Endothelial cell of umbilical vein (primary cell): ENCODE measurements around the gene AKAP13. TPM values are rescaled to one million over a fixed set of nuclear protein-coding genes. Genes with fewer than 3 reads are reported as not detected.

Experiments
- BruUV-seq: library from RNA; stranded (reverse); fragments of 400-500 nt; replicated peaks from 2 replicates; lab custom pipeline; 2021; lab: Mats Ljungman, UMichigan
- CTCF ChIA-PET: fragments of 300-600, 350-600 bp; sonication (Branson Sonifier 250); formaldehyde crosslinking; loops from one replicate; lab custom pipeline; 2021; ENCODE audit warnings: antibody characterized with exemption, inconsistent platforms; lab: Charles Lee
- POLR2A ChIA-PET: fragments of 300-600, 350-600 bp; sonication (Branson Sonifier 250); formaldehyde crosslinking; loops from one replicate; lab custom pipeline; 2021; ENCODE audit warnings: antibody characterized with exemption, inconsistent platforms; lab: Charles Lee
- DNase-seq: peaks from one replicate; pipeline ENCODE4 v3.0.0-alpha.2; 2011; ENCODE audit warnings: low read depth, low spot score
- FAIRE-seq: peaks from 2 replicates; lab custom pipeline; 2011; peaks lifted over from hg19 to GRCh38; lab: Jason Lieb, UNC
- H2AFZ ChIP-seq: 2 replicates; pipeline ENCODE4 v1.6.0; 2012; ENCODE audit warnings: low read depth, low read length, control low read depth, inconsistent platforms
- H3K27ac ChIP-seq: 2 replicates; pipeline ENCODE4 v1.5.1; 2011; ENCODE audit warnings: low read depth, mild to moderate bottlenecking, control low read depth, low read length, moderate library complexity; ENCODE audit not compliant: insufficient read depth
- H3K27me3 ChIP-seq, 2 experiments: 2 replicates each; pipeline versions ENCODE4 v1.6.0 to v1.6.1; 2011; ENCODE audit warnings: low read length in 2 of 2, mixed read lengths in 1 of 2; ENCODE audit not compliant: control insufficient read depth in 2 of 2, insufficient read depth in 2 of 2
- H3K36me3 ChIP-seq, 2 experiments: 2 replicates in 1 of 2; 3 replicates in 1 of 2; pipeline ENCODE4 v1.5.1; 2011; ENCODE audit warnings: low read length in 2 of 2, mild to moderate bottlenecking in 1 of 2, moderate library complexity in 1 of 2; ENCODE audit not compliant: control insufficient read depth in 2 of 2, insufficient read depth in 2 of 2; ENCODE audit errors: extremely low read depth in 1 of 2
- H3K4me1 ChIP-seq: 3 replicates; pipeline ENCODE4 v1.5.1; 2011; ENCODE audit warnings: mild to moderate bottlenecking, low read length; ENCODE audit not compliant: control insufficient read depth, insufficient read depth; ENCODE audit errors: extremely low read depth
- H3K4me2 ChIP-seq: 2 replicates; pipeline ENCODE4 v1.6.1; 2011; ENCODE audit warnings: low read length, control low read depth, mixed read lengths; ENCODE audit not compliant: insufficient read depth
- H3K4me3 ChIP-seq, 3 experiments: fragments of 200-600 bp in 1 of 3; sonication (generic), shearing (Covaris generic) in 1 of 3; replicated peaks in 1 of 3; 2 replicates each; pipeline ENCODE4 v1.5.1; 2011 to 2016; ENCODE audit warnings: control low read depth in 3 of 3, low read length in 3 of 3, mild to moderate bottlenecking in 2 of 3, inconsistent platforms in 1 of 3, low read depth in 1 of 3, moderate library complexity in 1 of 3; ENCODE audit not compliant: insufficient read depth in 1 of 3
- H3K79me2 ChIP-seq: 2 replicates; pipeline ENCODE4 v1.6.0; 2012; ENCODE audit warnings: low read length, inconsistent platforms; ENCODE audit not compliant: control insufficient read depth, insufficient read depth
- H3K9ac ChIP-seq: replicated peaks from 2 replicates; pipeline ENCODE3; 2011; ENCODE audit warnings: low read length, control low read depth; ENCODE audit not compliant: insufficient read depth; ENCODE audit errors: extremely low read depth
- H3K9me1 ChIP-seq: replicated peaks from 3 replicates; pipeline ENCODE4 v1.6.0; 2011; ENCODE audit warnings: mild to moderate bottlenecking, low read length; ENCODE audit not compliant: control insufficient read depth, insufficient read depth; ENCODE audit errors: extremely low read depth
- H3K9me3 ChIP-seq: replicated peaks from 2 replicates; pipeline ENCODE4 v1.5.1; 2012; ENCODE audit warnings: low read length, inconsistent platforms; ENCODE audit not compliant: control insufficient read depth, insufficient read depth
- H4K20me1 ChIP-seq: replicated peaks from 2 replicates; pipeline ENCODE3; 2011; ENCODE audit warnings: mild to moderate bottlenecking, low read length; ENCODE audit not compliant: control insufficient read depth, insufficient read depth; ENCODE audit errors: extremely low read depth
- EZH2 ChIP-seq: IDR thresholded peaks from 2 replicates; pipeline ENCODE4 v1.6.1; 2012; ENCODE audit warnings: borderline replicate concordance, low read depth, mild to moderate bottlenecking, moderate library complexity, low read length, inconsistent platforms; ENCODE audit not compliant: severe bottlenecking
- FOS ChIP-seq: IDR thresholded peaks from 2 replicates; pipeline ENCODE4 v1.6.1; 2011; ENCODE audit warnings: mild to moderate bottlenecking, low read length, moderate library complexity, borderline replicate concordance; ENCODE audit not compliant: insufficient read depth
- GATA2 ChIP-seq: IDR thresholded peaks from 2 replicates; pipeline ENCODE4 v1.7.0; 2011; ENCODE audit warnings: low read depth, mild to moderate bottlenecking, moderate library complexity, mixed read lengths, low read length; ENCODE audit not compliant: insufficient read length, insufficient read depth
- JUN ChIP-seq: IDR thresholded peaks from 2 replicates; pipeline ENCODE4 v1.6.1; 2011; ENCODE audit warnings: borderline replicate concordance, low read depth; ENCODE audit not compliant: insufficient read length, insufficient read depth
- MYC ChIP-seq: IDR thresholded peaks from one replicate; pipeline ENCODE4 v1.6.1; 2011; ENCODE audit warnings: mild to moderate bottlenecking, low read depth, low read length
- POLR2A ChIP-seq: IDR thresholded peaks from 2 replicates; pipeline ENCODE4 v1.6.1; 2012; ENCODE audit warnings: low read depth, mild to moderate bottlenecking, control low read depth, low read length
- POLR2AphosphoS5 ChIP-seq: IDR thresholded peaks from 2 replicates; pipeline ENCODE4 v1.6.1; 2012; ENCODE audit warnings: low read depth, mild to moderate bottlenecking, control low read depth, low read length, moderate library complexity; ENCODE audit not compliant: insufficient read depth
- dilution Hi-C: fragments of 300-500 bp; cut with MboI; formaldehyde crosslinking; loops from one replicate; pipeline ENCODE4 v1.15.0; 2019; ENCODE audit warnings: low sequenced_read_pairs; ENCODE audit not compliant: extremely low pct_ligation_motif_present
- intact Hi-C: fragments of 100-400 bp; cut with micrococcal nuclease; formaldehyde crosslinking; loops from one replicate; pipeline ENCODE4 v1.10.0; 2022
- polyA plus RNA-seq, 4 experiments: library from polyadenylated mRNA; depleted of rRNA in 3 of 4; stranded (reverse) in 3 of 4; unstranded in 1 of 4; fragments of >200 nt; gene quantifications; 2 replicates each; pipeline versions ENCODE4 v1.2.1 to v1.2.3, GENCODE V29; 2011 to 2012; ENCODE audit warnings: missing spikeins in 1 of 4
- total RNA-seq: library from RNA; stranded (reverse); gene quantifications from 2 replicates; pipeline ENCODE4 v1.2.3, GENCODE V29; 2021
- TF ChIP-seq, protein P1 (sequence below), 2 donors: IDR thresholded peaks; 1 replicate in 1 of 2; 2 replicates in 1 of 2; pipeline ENCODE4 v1.5.1; 2011; ENCODE audit warnings: low read length in 2 of 2, mild to moderate bottlenecking in 2 of 2, moderate library complexity in 2 of 2, control low read depth in 1 of 2, inconsistent platforms in 1 of 2, low read depth in 1 of 2; ENCODE audit not compliant: insufficient read depth in 1 of 2; ENCODE audit errors: extremely low read depth in 1 of 2
- TF ChIP-seq, protein P2 (sequence below): IDR thresholded peaks from 2 replicates; pipeline ENCODE4 v1.6.1; 2011; ENCODE audit not compliant: insufficient read depth, insufficient read length

The AKAP13 gene
- total and polyA plus RNA-seq, 2 donors (not counting 3 experiments of a cell fraction or from before 2014, with no cell fraction given) = 22.8 to 87.8 TPM

DNA sequence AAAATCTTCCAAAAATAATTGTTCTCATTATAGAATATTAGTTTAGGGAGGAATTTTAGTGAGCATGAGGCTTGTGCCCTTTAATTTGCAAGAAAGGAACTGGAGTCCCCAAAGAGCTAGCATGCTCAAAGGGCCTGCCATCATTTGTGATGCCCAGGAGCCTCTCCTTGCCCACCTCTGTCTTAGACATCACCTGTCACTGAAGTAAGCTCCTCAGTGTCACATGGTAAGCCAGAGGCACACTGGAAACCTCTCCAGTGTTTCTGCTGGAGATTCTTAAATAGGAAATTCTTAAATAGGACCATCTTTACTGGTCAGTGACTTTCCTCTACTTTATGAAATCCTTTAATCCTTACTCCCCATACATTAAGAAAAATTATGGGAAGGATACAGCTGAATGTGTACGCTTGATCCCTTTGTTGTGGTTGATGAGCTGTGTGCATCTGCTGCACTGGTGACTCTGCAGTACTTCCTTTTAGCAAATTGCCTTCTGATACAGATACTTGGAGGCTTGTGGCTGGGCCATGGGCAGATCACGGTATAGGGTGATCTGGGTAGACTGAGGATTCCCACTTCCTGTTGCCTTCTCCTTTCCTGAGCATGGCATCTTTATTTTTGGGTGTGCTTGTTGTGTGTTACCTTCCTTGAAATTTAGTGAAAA lies 216.9 kb downstream of the AKAP13 start:
- no TSS peak for BruUV-seq
- no peak overlapping the region for H3K9ac ChIP-seq
- ChIA-PET CTCF (no interaction called here), POLR2A (no interaction called here)
- no peak overlapping the region for H3K4me3 ChIP-seq
- dilution Hi-C loops = no loop called here
- H3K27me3 ChIP-seq = no peaks in the 10 kb centered on the region
- no peak overlapping the region for H3K27ac ChIP-seq
- no peaks in the 10 kb centered on the region for H3K9me1 ChIP-seq
- no peak overlapping the region for H2AFZ ChIP-seq
- H3K9me3 ChIP-seq = no peaks in the 10 kb centered on the region
- no peaks in the 10 kb centered on the region for H3K36me3 ChIP-seq
- H3K4me2 ChIP-seq = no peak overlapping the region
- H3K4me1 ChIP-seq = peaks cover 17% of the 10 kb centered on the region
- no peaks in the 10 kb centered on the region for H4K20me1 ChIP-seq
- TF ChIP-seq, protein P1, sequence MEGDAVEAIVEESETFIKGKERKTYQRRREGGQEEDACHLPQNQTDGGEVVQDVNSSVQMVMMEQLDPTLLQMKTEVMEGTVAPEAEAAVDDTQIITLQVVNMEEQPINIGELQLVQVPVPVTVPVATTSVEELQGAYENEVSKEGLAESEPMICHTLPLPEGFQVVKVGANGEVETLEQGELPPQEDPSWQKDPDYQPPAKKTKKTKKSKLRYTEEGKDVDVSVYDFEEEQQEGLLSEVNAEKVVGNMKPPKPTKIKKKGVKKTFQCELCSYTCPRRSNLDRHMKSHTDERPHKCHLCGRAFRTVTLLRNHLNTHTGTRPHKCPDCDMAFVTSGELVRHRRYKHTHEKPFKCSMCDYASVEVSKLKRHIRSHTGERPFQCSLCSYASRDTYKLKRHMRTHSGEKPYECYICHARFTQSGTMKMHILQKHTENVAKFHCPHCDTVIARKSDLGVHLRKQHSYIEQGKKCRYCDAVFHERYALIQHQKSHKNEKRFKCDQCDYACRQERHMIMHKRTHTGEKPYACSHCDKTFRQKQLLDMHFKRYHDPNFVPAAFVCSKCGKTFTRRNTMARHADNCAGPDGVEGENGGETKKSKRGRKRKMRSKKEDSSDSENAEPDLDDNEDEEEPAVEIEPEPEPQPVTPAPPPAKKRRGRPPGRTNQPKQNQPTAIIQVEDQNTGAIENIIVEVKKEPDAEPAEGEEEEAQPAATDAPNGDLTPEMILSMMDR (IDR thresholded peaks at IDR 0.05; ENCODE audit: extremely low read depth in 1 of 2, insufficient read depth in 1 of 2, low read depth in 1 of 2, low read length in 2 of 2) = no peak
- TF ChIP-seq, protein P2, sequence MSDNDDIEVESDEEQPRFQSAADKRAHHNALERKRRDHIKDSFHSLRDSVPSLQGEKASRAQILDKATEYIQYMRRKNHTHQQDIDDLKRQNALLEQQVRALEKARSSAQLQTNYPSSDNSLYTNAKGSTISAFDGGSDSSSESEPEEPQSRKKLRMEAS = no peak
- TF ChIP-seq JUN = no peak
- intact Hi-C loops = no loop called here
- H3K79me2 ChIP-seq = peaks cover 5% of the 10 kb centered on the region
- DNase-seq (no peak), FAIRE-seq (no peak)

DNA sequence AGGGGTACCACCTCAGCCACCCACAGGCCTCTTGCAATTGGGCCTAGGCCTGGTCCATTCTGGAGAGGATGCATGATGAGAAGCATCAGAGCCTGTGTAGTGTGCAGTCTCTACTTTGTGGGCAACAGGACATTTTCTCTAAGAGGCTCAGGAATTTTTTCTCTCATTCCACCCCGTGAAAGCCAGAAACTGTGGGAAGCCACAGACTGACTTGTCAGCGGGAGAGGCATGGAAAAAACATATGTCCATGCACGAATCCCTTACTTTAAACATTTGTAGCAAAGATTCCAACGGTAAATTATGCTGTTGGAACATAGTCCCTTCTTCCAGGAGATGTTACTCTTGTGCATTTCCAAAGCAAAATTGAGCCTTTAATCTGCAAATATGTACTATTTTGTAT lies 217.8 kb downstream of the AKAP13 start:
- intact Hi-C loops = no loop called here
- POLR2A ChIA-PET = no interaction called here

More for the DNA sequence above, 217.8 kb downstream of the AKAP13 start:
- Histone ChIP-seq H3K9me3 (no peaks in the 10 kb centered on the region), H3K9me1 (no peaks in the 10 kb centered on the region), H3K27me3 (no peaks in the 10 kb centered on the region), H3K79me2 (peaks cover 3% of the 10 kb centered on the region), H4K20me1 (no peaks in the 10 kb centered on the region), H3K27ac (peak overlapping the region; percentile 60), H3K4me1 (peaks cover 15% of the 10 kb centered on the region), H2AFZ (no peak overlapping the region), H3K4me2 (no peak overlapping the region), H3K4me3 (no peak overlapping the region), H3K9ac (peak overlapping the region; percentile 11), H3K36me3 (peaks cover 0 to 3% of the 10 kb centered on the region in 2 experiments)
- TF ChIP-seq, protein P2 = no peak
- TF ChIP-seq FOS (no peak), MYC (no peak), POLR2AphosphoS5 (no peak), JUN (no peak), POLR2A (no peak), EZH2 (no peak), GATA2 (no peak)
- TF ChIP-seq, protein P1 (IDR thresholded peaks at IDR 0.05; ENCODE audit: extremely low read depth in 1 of 2, insufficient read depth in 1 of 2, low read depth in 1 of 2, low read length in 2 of 2) = no peak
- dilution Hi-C loops = no loop called here
- no peak for FAIRE-seq
- BruUV-seq = no TSS peak
- no peak for DNase-seq
- CTCF ChIA-PET = interaction anchor here (1.4 kb wide), 1 partner anchor 19 kb away, joined by 3 read pairs; no protein-coding TSS in a partner anchor
